Activated CD8-positive, alpha-beta memory T cell treated with anti-CD3 and anti-CD28 coated beads for 36 hours (primary cell): ENCODE data around the gene YJEFN3. TPM values are rescaled to one million over a fixed set of nuclear protein-coding genes. Genes with fewer than 3 reads are reported as not detected.

Experiments used
- CTCF ChIA-PET: fragments of 350-600 bp; sonication (Branson Sonifier 250); formaldehyde crosslinking; loops from one replicate; lab custom pipeline; 2021; ENCODE audit warnings: antibody characterized with exemption; lab: Charles Lee
- POLR2A ChIA-PET: fragments of 350-600 bp; sonication (Branson Sonifier 250); formaldehyde crosslinking; loops from one replicate; lab custom pipeline; 2021; ENCODE audit warnings: antibody characterized with exemption; lab: Charles Lee
- total RNA-seq, 2 experiments: library from RNA; stranded (reverse); gene quantifications; one replicate each; pipeline ENCODE4 v1.2.3, GENCODE V29; 2021

The YJEFN3 gene
- total RNA-seq, 2 experiments from 2014 or later = 7.3 to 8.8 TPM

- ChIA-PET CTCF (no interaction called here), POLR2A (no interaction called here)
Measured at GRCh38 chr19:19513682-19514081, 15.0 kb upstream of the YJEFN3 start.

DNA sequence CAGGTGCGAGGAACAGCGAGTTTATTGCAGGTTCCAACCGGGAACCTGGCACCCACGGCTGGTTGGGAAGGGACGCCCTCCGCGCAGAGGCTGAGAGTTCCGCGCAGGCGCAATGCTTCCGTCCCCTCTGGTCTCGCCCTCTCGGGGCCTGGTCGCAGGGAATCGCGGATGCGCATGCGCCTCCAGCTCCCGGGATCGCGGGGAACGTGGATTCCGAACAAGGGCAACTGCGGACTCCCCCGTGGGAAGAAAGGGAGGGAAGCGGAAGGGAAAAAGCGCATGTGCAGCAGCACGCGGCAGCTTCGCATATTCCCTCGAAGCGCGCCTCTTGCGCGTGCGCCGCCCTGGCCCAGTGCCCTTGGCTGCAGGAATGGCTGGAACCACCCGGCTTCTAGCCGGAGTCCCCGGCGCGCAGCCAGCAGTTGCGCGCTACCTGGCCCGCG is 14.5 kb upstream of the YJEFN3 start:
- POLR2A ChIA-PET = interaction anchor here (1.5 kb wide), 1 partner anchor 192 kb away, joined by 3 read pairs; no protein-coding TSS in a partner anchor
- CTCF ChIA-PET = no interaction called here

GRCh38 chr19:19514881-19515641 is 13.7 kb upstream of the YJEFN3 start, which contains the start of gene TSSK6:
Gene TSSK6 (minus strand): TSS chr19:19515548. CDS start chr19:19515427, 121 bp downstream.
- ChIA-PET POLR2A (interaction anchor here (0.7 to 1.5 kb wide), 4 partner anchors 26 to 193 kb away, joined by 3 to 9 read pairs (median 4); no protein-coding TSS in a partner anchor), CTCF (interaction anchor here (0.7 to 1.3 kb wide), 2 partner anchors 11 to 25 kb away, joined by 3 to 5 read pairs; no protein-coding TSS in a partner anchor)

DNA sequence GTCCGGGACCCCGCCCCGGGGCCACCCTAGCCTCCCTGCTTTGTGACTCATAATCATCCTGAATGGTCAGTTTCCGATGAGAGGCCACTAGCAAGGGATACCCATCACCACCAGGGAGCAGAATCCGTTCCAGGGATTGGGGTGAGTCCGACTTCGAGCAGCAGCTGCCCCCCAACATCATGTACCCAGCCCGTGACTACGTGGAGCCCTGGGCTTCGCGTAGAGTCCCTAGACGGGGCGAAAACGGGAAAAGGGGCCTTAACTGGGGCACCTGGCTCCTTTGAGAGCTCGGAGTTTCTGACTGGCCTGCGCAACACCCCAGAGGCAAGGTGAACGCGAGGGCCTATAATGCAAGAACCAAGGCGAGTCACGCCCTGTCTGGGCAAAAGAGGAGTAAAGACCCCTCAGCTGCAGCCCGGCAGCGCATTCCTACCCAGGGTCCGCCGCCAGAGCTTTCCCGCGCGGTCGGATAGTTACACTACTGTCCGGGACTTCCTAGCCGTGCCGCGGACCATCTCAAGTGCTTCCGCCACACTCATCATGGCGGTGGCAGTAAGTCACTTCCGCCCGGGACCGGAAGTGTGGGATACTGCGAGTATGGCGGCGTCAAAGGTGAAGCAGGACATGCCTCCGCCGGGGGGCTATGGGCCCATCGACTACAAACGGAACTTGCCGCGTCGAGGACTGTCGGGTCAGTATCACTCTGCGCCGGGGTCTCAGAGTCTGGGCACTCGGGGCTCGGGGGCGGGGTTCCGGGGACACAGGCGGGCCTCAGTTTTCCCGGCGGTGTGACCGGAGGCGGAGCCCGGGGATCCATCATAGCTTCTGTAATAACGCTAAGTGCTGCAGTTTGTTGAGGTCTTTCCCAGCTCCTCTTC is 12.8 kb upstream of the YJEFN3 start, which contains the start of gene NDUFA13:
NDUFA13 (plus strand) TSS at position 584 of the 878 bp plus-strand sequence; CDS start at position 598, 14 bp downstream.
- POLR2A ChIA-PET = interaction anchor here (0.7 to 1.5 kb wide), 4 partner anchors 27 to 194 kb away, joined by 3 to 9 read pairs (median 4); no protein-coding TSS in a partner anchor
- CTCF ChIA-PET = interaction anchor here (0.7 to 1.3 kb wide), 3 partner anchors 11 to 38 kb away, joined by 3 to 5 read pairs (median 4); no protein-coding TSS in a partner anchor

GRCh38 chr19:19517235-19517619 is 11.5 kb upstream of the YJEFN3 start:
- POLR2A ChIA-PET = interaction anchor here (0.7 kb wide), 2 partner anchors 188 to 517 kb away, joined by 4 to 5 read pairs; no protein-coding TSS in a partner anchor
- CTCF ChIA-PET = interaction anchor here (0.8 to 2.5 kb wide), 4 partner anchors 15 to 112 kb away, joined by 3 to 7 read pairs (median 4); partner anchors contain the start of gene GATAD2A

DNA sequence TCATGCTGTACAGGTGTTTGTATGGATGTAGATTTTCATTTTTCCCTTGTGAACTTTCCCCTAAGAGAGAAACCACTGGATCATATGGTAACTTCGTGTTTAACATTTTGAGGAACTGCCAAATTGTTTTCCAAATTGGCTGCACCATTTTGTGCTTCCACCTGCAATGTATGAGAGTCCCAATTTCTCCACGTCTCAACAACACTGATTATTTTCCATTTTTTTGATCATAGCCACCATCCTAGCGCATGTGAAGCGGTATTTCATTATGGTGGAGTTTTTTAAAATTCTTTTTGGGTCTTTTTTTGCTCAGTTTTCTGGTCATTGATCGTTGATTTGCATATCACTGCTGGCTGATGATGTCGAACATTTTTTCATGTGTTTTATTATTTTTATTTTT is 7.7 kb upstream of the YJEFN3 start:
- ChIA-PET POLR2A (no interaction called here), CTCF (no interaction called here)

- POLR2A ChIA-PET = no interaction called here
- CTCF ChIA-PET = no interaction called here
Measured at GRCh38 chr19:19523177-19523576, 5.5 kb upstream of the YJEFN3 start.

GRCh38 chr19:19524053-19524452 is 4.7 kb upstream of the YJEFN3 start:
- CTCF ChIA-PET = no interaction called here

GRCh38 chr19:19525611-19526380 is 2.9 kb upstream of the YJEFN3 start:
- POLR2A ChIA-PET = no interaction called here

More at GRCh38 chr19:19524053-19524452, 4.7 kb upstream of the YJEFN3 start:
- POLR2A ChIA-PET = no interaction called here

GRCh38 chr19:19526581-19527370 is 1.9 kb upstream of the YJEFN3 start:
- POLR2A ChIA-PET = no interaction called here

More at GRCh38 chr19:19525611-19526380, 2.9 kb upstream of the YJEFN3 start:
- CTCF ChIA-PET = no interaction called here

DNA sequence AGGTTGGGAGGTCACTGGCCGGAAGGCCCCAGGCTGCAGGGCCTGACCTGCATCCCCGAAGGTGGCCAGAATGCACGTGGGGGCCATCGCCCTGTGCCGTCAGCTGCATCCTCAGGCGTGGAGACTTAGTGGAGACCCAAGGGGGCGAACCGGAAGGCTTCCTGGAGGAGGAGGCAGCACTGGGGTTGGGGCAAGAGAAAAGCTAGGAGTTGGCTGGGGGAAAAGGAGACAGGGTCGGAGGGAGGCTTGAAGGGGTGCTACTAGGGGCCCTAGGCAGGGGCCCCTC is 1.4 kb upstream of the YJEFN3 start:
- ChIA-PET CTCF (interaction anchor here (1.2 to 1.3 kb wide), 2 partner anchors 24 to 27 kb away, joined by 3 to 4 read pairs; no protein-coding TSS in a partner anchor), POLR2A (no interaction called here)

More at GRCh38 chr19:19526581-19527370, 1.9 kb upstream of the YJEFN3 start:
- CTCF ChIA-PET = interaction anchor here (1.2 to 1.3 kb wide), 2 partner anchors 25 to 28 kb away, joined by 3 to 4 read pairs; no protein-coding TSS in a partner anchor

- ChIA-PET POLR2A (no interaction called here), CTCF (interaction anchor here (1.2 to 1.8 kb wide), 3 partner anchors 23 to 116 kb away, joined by 3 to 6 read pairs (median 4); partner anchors contain the start of gene GMIP)
Measured at GRCh38 chr19:19527674-19528625, 761 bp upstream of the YJEFN3 start.

- CTCF ChIA-PET = interaction anchor here (0.6 to 2.3 kb wide), 4 partner anchors 24 to 707 kb away, joined by 3 to 6 read pairs (median 4); partner anchors contain the start of gene GMIP
- POLR2A ChIA-PET = no interaction called here
Measured at GRCh38 chr19:19529783-19530422, 1.2 kb downstream of the YJEFN3 start.

GRCh38 chr19:19530423-19530804 is 1.7 kb downstream of the YJEFN3 start:
- ChIA-PET CTCF (interaction anchor here (1.2 to 2.3 kb wide), 2 partner anchors 24 to 25 kb away, joined by 3 to 6 read pairs; no protein-coding TSS in a partner anchor), POLR2A (no interaction called here)

GRCh38 chr19:19530889-19531288 is 2.2 kb downstream of the YJEFN3 start:
- ChIA-PET POLR2A (interaction anchor here (0.6 kb wide), 1 partner anchor 190 kb away, joined by 3 read pairs; no protein-coding TSS in a partner anchor), CTCF (interaction anchor here (0.7 to 3.3 kb wide), 6 partner anchors 11 to 119 kb away, joined by 6 to 32 read pairs (median 8); partner anchors contain the start of gene GMIP)
